Activated CD4-positive, CD25-positive, alpha-beta regulatory T cell treated with anti-CD3 and anti-CD28 coated beads, Interleukin-2, amount 50 U/mL, for 72 hours (primary cell): ENCODE data around the gene ST7.

ENCODE experiments used
- DNase-seq: peaks from one replicate; pipeline ENCODE4 v3.0.0; 2021

Gene ST7

GRCh38 chr7:117164620-117165019, 211.3 kb downstream of the ST7 start:
- DNase-seq: no peak

GRCh38 chr7:117165656-117166055, 212.4 kb downstream of the ST7 start:
- DNase-seq: no peak

GRCh38 chr7:117169907-117170306, 216.6 kb downstream of the ST7 start:
- no peak for DNase-seq

GRCh38 chr7:117171106-117171505, 217.8 kb downstream of the ST7 start:
- DNase-seq: no peak

- DNase-seq: no peak
Observed at GRCh38 chr7:117172283-117172682, 219.0 kb downstream of the ST7 start.

GRCh38 chr7:117173035-117173770, 219.9 kb downstream of the ST7 start:
- DNase-seq: no peak

GRCh38 chr7:117176206-117176605, 222.9 kb downstream of the ST7 start:
- no peak for DNase-seq

GRCh38 chr7:117178600-117178999, 225.3 kb downstream of the ST7 start:
- no peak for DNase-seq

GRCh38 chr7:117179701-117180100, 226.4 kb downstream of the ST7 start:
- no peak for DNase-seq

- no peak for DNase-seq
Observed at GRCh38 chr7:117183729-117184128, 230.4 kb downstream of the ST7 start.

GRCh38 chr7:117184367-117184766, 231.1 kb downstream of the ST7 start:
- no peak for DNase-seq

- no peak for DNase-seq
Observed at GRCh38 chr7:117185124-117185523, 231.8 kb downstream of the ST7 start.

- no peak for DNase-seq
Observed at GRCh38 chr7:117186218-117187010, 233.1 kb downstream of the ST7 start.

- no peak for DNase-seq
Observed at GRCh38 chr7:117188376-117188775, 235.1 kb downstream of the ST7 start.

- no peak for DNase-seq
Observed at GRCh38 chr7:117188949-117189592, 235.8 kb downstream of the ST7 start.

- no peak for DNase-seq
Observed at GRCh38 chr7:117190104-117190503, 236.8 kb downstream of the ST7 start.

GRCh38 chr7:117190746-117191435, 237.6 kb downstream of the ST7 start:
- DNase-seq: no peak

- no peak for DNase-seq
Observed at GRCh38 chr7:117192108-117192507, 238.8 kb downstream of the ST7 start.

- no peak for DNase-seq
Observed at GRCh38 chr7:117193564-117193963, 240.3 kb downstream of the ST7 start.

GRCh38 chr7:117194445-117194844, 241.1 kb downstream of the ST7 start:
- no peak for DNase-seq

- DNase-seq: no peak
Observed at GRCh38 chr7:117195361-117196029, 242.2 kb downstream of the ST7 start.

GRCh38 chr7:117200132-117200531, 246.8 kb downstream of the ST7 start:
- DNase-seq: no peak
